DMS 273 (cell line): ENCODE data around the gene MSX2.

Experiments used
- DNase-seq: peaks from one replicate; lab custom pipeline; 2025; ENCODE audit not compliant: unreplicated experiment; lab: John Stamatoyannopoulos, UW

Gene MSX2

DNA sequence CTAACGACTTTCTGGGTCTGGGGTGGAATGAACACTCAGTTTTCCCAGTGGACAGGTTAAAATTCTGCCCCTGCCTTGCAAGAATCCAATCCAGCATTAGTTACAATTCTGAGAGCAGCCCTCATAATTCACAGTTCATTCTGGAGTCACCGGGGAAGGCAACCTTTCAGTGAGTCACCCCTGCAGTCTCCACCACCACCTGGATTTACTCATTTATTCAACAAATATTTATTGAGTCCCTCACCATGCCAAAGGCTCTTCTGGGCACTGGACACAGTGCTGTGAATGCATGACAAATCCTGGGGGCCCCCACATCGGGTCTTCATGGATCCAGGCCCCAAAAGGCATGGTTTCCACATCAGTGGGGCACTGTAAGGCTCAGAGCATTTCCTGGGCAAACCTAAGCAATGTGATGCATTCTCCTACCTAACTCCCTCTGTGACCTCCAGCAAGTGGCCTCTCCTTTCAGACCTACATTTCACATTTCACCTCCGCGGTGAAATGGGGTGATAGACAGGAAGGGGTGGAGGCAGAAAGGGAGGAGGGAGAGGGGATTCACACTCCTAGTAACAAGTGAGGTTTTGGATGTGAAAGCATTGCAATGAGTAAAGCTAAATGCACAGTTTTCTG is 6.4 kb upstream of the MSX2 start:
- no peak for DNase-seq

DNA sequence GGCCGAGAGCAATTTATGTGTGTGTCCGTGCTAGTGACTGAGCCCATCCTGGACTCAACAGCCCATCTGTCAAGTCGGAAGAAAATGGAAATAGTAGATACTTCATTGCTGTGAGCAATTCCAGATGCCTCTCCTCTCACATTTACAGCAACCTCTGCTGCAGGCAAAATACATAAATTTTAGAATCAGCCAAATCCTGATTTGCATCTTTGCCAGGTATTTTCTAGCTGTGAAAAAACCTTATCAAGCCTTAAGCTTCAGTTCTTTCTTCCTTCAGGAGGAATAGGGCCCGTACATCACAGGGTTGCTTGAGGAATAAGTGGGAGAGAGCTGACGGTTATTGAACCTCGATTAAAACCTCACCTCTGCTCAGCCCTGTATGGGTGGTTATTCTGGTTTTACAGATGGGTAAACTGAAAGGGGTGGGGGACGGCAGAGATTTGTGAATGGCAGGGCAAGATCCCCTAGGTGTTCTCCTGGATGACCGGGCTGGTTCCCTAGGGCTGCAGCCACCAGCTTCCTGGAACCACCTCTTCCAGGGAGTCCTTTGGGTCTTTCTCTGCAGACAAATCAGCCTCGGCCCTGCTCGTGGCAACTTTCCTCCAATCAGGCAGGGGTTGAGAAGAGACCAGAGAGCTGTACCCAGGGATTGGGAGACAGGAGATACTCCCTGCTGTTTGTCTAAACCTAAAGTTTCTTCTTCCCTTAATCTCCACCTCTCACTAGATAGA is 5.3 kb upstream of the MSX2 start:
- no peak for DNase-seq

DNA sequence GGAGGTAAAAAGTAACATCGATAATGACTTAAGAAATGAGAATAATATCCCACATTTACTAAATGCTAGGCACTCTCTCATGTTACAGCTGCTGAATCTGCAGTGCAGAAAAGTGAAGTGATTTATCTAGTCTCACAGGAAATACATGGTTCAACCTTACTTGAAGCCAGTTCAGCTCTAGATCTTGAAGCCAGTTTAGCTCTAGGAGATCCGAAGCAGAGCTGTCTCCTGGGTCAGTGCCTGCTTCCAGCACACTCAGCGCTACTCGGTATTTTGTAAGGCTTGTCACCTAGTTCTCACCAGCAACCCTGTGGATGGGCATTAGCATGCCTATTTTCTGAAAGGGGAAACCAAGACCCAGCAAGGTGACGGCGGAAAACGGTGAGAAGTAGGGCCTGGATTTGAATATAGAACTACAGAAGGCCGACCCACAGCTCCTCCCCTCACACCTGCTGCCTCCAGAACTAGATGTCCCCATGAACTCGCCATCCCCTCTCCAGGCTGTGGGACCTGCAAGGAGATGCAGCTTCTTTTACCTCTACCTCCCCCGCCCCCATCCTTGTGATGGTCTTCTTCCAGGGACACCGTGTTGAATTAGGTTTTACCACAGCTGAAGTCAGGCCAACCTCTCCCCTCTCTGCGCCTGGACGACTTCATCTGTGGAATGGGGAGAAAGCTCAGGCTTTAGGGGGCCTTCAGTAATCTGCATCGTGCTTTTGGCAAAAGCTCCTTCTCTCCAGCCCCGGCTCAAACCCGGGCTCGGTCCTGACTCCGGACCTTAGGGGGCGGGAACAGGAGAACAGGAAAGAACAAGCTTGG is 4.4 kb upstream of the MSX2 start:
- no peak for DNase-seq

DNA sequence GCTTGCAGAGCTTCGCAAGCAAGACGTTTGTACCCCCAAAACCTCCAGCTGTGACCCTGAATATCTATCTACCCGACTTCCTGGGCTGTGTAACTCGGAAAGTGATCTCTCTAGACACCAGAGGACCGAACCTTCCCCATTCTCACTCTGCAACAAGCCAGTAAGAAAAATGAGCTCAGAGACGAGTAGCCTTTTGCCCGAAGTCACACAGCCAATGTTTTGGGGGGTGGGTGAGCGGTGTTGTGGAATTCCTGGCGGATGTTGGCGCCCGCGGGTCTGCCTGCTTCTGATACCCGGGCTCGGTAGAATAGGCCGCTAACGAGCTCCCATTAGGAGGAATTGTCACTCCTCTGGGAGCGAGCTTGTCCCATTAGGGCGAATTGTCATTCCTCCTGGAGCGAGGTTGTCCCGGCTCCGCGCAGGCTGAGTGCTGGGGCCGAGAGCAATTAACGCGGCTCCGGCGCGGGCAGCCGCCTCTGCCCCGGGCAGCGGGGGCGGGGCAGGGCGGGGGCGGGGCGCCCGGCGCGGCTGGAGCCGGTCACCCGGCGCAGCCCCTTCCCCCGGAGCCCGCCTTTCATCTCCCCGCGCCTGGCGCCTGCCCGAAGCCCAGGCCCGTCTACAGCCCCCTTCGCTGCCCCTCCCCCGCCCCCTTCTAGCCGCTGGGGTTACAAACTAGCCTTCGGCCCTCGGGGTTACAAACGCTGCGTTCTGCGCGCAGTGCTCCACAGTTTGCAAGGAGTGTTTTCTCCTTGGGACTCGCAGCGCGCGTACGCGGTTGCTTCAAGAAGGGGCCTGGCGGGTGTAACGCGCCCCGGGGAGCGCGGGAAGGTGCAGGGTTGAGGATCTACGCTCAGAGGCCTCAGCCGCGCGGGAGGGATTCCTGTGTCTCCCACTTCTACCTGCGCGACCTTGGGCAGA is 3.5 kb upstream of the MSX2 start:
- DNase-seq = no peak

DNA sequence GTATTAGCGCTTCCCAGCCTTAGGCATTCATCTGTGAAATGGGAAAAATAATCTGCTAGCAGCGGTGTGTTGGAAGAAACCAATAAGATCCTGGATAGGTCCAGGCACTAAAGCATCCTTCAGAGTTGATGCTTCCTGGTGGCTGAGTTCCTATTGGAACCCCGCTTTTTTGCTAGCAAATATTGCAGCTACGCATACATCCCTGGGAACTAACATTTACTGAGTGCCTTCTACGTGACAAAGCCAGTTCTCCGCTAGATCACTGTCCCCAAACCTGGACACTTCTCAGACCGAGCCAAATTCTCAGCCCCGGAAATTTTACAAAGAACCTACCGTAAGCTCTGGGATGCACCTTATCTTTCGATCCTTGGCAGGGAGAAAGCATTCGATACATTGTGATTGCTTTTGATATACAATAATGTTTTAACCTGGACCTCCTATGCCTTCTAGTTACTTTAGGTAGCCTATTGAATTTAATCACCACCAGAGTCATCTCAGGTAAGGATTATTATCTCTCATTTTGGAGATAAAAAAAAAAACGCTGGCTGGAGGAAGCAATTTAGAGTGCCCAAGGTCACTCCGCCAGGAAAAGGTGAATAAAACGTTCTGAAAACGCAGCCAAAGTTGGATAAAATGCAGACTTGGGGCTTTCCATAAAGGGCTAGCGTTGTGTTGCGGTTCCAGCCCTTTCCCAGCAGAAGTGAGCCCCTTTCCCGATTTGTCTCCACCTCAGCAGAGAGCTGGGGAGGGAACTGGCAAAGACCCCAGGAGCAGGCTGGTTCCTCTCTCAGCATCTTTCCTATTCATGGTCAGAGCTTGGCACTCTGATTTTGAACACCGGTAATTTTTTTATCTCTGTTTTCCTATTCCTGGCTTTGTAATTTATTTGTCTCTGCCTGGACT is 2.6 kb upstream of the MSX2 start:
- no peak for DNase-seq

DNA sequence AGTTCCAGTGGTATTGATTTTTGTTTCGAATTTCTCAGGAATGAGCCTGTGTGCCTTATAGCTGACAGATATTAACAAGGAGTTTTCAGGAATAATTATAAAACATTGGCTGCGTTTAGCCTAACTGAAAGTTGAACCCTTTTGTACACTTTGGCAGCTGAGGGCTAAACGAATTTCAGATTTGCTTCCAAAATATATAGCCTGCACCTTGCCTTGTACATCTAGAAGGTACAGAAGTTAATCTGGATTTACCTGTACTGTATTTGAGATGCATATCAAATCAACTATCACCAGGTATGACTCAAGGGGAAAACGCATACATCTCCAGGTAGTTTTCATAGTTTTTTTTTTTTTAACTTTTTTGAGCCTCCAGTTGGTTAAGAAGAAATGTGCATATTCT is 1.9 kb upstream of the MSX2 start:
- DNase-seq = no peak

DNA sequence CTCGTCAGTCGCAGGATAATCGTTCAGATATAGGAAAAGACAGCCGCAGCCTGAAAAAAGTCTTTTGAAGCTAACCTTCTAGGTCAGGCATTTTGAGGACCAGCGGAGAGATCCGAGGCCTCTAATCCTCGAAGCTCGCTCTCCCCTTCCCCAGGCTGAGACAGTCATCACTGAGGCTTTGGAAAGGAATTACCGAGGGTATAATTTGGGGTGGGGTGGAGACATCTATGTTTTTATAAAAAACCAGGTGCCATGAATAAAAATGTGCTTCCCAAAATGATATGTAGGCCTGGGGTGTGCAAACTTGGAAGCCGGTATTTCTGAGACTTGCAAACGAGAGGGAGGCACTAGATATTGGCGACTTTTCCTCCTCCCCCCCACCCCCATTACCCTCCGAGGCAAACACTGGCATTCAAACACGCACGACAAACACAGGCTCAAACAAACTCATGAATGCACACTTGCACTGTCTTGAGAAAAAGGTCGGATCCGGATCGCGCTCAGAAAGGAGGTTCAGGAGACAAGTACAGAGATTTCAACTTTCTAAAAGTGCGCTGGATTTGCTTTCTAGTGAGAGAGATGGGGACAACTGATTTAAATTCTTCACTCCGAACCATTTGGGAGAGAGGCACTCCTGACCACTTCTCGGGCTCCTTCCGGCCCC is 935 bp upstream of the MSX2 start:
- DNase-seq = no peak

DNA sequence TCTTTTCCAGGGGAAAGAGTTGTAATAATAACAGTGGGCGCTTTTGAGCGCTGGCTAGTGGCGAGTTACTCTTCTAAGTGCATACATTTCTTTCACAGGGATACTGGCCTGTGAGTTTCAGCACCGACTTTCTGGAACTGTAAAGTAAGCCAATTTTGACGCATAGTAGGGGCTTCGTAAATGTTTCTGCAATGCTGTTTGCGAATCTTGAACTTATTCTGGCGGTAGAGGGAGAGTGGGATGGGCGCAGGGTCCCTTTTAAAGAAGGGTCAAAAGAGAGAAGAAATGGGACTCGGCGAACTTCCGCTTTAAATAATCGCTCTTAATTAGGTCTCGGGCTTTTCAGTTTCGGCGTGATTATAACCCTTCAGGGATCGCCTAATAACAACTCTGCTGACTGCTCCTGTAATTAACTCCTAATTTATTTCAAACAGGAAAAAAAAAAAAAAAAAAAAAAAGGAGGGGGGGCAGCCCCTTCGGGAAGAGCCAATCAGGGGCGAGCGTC is 351 bp upstream of the MSX2 start:
- DNase-seq = no peak

DNA sequence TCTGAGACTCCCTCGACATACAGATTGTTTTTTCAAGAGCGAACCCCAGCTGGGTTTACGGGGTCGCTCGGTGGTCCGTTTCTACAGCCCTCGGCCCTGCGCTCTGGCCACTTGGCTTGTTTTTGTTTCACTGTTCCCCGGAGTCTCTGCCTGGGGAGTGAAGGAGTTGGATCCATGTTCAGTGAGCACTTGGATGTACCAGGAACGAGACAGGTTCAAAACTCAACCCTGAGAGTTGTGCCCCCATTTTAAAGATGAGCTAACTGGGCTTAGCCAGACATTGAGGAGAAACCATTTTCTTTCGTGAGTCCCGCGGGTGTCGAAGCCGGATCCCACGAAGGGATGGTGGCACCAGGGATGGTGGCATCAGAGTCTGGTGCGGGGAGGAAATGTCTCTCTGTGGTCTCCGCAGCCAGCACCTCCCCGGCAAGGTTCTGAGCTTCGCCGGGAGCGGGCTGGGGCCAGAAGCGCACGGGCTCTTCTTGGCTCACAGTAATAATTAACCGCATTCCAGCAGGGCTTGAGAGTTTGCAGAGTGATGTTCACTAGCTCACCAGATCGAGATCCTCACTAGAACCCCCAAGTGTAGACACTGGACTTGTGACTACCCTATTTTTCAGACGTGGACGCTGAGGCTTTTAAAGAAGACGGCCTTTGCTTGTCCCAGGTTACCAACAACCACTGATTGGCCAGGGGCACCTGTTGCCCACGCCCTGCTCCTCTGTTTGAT is 1.0 kb downstream of the MSX2 start:
- DNase-seq = no peak

DNA sequence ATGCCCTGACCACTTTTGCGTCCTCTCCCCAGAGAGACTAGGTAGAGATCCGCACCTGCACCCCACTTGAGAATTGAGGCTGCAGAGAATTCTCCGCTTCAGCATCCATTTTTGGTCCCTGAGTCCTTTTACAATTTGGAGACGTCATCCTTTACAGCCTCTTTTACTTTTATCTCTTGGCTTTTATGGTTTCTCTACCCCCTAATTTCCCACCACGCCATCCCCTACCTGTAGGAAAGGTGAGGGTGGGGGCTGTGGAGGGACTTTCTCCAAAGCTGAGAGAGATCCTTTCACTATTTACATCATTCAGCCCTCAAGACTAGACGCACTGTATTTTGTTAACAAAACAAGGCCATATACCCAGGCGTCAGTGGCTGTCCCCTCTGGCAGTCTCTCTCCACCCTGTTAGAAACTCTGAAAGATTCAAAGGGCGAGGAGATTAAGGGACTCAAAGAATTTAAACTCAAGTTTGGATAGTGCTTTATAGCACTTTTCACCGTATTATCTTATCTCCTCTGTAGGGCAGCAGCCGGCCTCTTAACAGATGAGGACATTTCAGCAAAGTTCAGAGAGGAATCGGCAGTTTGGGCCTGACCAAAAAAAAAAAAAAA is 1.7 kb downstream of the MSX2 start:
- DNase-seq = no peak

DNA sequence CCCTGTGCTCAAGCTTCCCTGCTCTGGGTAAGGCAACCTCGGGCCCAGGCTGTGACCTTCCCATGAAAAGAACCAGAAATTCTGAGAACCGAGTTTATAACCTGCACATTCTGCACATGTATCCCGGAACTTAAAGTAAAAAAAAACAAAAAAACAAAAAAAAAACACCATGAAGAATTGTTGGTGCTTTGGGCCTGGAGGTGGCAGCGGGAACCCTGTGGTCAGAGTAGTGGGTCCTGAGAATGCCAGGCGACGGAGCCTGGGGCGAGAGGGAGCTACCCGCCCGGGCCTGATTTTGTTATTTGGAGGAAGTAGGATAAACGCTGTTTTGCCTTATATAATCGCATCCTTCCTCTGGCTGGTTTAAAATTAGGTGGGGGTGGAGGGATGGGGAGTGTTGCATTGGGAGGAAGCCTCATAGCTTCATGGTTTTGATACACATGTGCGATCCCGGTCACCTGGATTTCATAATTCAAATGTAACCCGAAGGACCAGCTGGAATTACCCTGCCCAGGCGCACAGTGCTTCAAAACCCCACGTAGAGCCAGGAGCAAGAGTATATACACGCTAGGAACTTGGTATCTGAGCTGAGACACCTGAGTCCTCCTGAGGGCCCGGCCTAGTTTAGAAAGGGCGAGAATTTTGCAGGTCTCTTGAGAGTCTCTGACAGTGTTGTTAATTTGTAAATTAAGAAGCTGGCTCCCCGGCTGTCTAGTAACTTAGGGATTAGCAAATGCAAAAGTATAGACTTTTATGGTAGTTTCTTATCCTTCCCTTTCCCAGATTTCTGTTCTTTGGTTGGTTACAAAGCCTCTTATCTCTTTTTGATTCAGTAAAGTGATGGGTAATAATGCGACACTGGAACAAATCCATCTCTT is 2.8 kb downstream of the MSX2 start:
- DNase-seq = no peak

DNA sequence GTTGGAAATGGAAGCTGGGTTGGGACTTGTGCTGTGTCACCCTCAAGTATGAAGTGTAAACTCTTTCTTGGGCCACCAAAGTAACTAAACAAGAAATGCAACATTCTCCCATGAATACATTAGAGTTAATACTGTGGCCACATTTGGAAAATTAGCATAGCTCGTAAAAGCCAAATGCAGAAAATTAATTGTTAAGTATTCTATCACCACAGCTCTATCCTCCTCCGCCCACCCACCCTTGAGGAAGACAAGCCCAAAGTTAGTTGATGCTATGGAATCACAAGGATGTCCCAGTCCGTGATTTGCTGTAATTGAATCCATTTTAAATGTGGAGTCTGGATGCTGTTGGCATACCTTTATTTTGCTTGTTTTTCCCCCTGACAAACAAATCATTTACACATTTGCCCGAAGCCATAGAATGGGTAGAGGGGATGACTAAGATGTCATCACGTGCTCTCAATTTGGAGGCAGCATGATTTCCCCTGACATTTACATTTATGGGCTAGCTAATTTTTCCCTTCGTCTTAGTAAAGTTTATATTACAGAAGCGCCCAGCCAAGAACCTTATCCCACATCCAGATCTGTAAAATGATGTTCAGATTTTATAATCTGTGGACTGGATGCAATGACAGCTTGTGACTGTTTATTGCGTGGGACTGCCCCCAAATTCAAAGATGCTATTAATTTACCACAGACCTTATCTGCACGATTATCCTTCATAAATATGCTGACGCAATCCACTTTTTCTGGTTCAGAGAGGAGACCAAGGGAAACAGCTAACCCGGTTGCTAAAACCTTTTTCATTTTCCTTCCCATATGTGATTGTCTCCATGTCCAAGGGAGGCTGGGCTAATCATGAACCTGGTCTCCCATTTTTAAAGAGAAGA is 3.7 kb downstream of the MSX2 start:
- DNase-seq = no peak

DNA sequence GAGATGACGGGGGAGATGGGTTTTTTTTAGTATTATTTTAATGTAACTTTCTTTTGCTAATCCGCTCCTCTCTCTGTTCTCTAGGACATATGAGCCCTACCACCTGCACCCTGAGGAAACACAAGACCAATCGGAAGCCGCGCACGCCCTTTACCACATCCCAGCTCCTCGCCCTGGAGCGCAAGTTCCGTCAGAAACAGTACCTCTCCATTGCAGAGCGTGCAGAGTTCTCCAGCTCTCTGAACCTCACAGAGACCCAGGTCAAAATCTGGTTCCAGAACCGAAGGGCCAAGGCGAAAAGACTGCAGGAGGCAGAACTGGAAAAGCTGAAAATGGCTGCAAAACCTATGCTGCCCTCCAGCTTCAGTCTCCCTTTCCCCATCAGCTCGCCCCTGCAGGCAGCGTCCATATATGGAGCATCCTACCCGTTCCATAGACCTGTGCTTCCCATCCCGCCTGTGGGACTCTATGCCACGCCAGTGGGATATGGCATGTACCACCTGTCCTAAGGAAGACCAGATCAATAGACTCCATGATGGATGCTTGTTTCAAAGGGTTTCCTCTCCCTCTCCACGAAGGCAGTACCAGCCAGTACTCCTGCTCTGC is 4.8 kb downstream of the MSX2 start:
- no peak for DNase-seq

DNA sequence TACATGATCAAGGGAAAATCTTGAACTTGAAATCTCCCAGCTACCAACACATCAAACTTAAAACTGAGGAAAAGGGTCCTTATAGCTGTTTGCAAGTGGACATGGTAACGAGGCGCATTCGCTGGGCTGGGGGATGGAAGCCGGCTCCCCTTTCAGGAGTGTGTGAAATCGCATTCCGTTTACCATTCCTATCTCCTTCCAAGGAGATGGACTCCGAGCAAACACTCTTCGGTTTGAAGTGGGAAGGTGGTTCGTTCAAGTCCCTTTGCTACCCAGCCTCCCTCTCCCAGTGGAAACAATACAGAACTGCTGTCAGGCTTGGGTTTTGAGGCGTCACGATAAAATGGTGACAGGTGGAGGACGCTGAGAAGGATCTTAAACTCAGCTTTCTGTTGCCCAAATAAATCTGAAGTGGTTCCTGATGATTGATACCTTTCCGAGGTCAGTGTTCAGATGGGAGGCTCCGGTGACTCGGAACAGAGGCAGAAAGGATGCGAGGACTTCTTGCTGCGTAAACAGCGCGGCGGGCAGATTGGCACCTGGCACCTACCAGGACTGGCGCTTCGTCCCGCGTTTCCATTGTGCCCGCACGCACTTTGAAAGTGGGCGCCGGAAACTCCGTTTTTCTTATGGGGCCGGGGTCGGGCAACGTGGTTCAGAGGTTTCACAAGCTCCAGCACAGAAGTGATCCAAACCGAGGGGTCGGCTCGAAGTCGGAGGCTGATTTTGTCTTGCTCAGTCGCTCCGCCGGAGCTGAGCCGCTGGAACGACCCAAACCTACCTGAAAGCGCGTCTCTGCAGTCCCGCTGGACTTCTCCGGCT is 7.0 kb downstream of the MSX2 start:
- no peak for DNase-seq
